ENCODE measurements around the gene CAPN3.
"Not testable (repeated sequence)": the region's sequence is repeated elsewhere in the genome, so short reads cannot be mapped to it uniquely, and the experiment has no call there.

The CAPN3 gene

DNA sequence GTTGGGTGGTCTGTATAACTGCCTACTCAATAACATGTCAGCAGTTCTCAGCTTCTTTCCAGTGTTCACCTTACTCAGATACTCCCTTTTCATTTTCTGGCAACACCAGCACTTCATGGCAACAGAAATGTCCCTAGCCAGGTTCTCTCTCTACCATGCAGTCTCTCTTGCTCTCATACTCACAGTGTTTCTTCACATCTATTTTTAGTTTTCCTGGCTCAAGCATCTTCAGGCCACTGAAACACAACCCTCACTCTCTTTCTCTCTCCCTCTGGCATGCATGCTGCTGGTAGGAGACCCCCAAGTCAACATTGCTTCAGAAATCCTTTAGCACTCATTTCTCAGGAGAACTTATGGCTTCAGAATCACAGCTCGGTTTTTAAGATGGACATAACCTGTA lies at the start of gene CAPN3:
Gene CAPN3 (plus strand): TSS at position 253 of the 400 bp plus-strand sequence. CDS start 305 bp downstream, outside the sequence.
- DNase-seq (ENCODE audit: low read depth in 1 of 2, low spot score in 1 of 2), result no peak

DNA sequence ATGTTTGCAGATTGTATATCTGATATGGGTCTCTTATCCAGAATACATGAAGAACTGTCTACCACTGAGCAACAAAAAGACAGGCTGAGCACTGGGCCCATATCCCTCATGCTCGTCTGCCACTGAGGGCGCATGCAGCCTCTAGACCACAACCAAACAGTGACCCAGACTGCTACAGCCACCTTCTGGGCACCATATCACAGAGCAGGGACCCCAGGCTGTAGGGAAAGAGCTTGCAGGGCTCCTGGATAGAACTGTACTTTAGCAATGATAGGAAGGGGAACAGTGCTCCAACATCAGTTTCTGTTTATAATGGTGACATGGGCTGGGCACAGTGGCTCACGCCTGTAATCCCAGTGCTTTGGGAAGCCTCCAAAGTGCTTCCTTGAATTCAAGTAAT lies 45.8 kb upstream of the CAPN3 start:
- no peak for DNase-seq (ENCODE audit: low read depth in 1 of 2, low spot score in 1 of 2)

- no peak for DNase-seq (ENCODE audit: low read depth in 1 of 2, low spot score in 1 of 2)
Observed at GRCh38 chr15:42314818-42315217, 44.5 kb upstream of the CAPN3 start.

GRCh38 chr15:42315521-42315920 lies 43.8 kb upstream of the CAPN3 start:
- no peak for DNase-seq (ENCODE audit: low read depth in 1 of 2, low spot score in 1 of 2)

DNA sequence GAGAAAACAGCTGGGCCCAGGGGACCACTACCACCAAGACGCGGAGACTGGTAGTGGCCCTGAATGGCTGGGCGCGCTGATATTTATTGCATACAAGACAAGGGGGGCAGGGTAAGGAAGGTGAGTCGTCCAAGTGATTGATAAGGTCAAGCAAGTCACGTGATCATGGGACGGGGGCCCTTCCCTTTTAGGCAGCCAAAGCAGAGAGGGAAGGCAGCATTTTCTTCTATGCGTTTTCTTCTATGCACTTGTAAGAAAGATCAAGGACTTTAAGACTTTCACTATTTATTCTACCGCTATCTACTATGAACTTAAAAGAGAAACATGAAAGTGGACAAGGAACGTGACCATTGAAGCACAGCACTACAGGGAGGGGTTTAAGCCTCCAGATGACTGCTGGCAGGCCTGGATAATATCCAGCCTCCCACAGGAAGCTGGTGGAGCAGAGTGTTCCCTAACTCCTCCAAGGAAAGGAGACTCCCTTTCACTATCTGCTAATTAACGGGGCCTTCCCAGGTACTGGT lies 43.0 kb upstream of the CAPN3 start:
- not testable (repeated sequence) for DNase-seq (ENCODE audit: low read depth in 1 of 2, low spot score in 1 of 2)

GRCh38 chr15:42319206-42319605 lies 40.1 kb upstream of the CAPN3 start:
- no peak for DNase-seq (ENCODE audit: low read depth in 1 of 2, low spot score in 1 of 2)

DNA sequence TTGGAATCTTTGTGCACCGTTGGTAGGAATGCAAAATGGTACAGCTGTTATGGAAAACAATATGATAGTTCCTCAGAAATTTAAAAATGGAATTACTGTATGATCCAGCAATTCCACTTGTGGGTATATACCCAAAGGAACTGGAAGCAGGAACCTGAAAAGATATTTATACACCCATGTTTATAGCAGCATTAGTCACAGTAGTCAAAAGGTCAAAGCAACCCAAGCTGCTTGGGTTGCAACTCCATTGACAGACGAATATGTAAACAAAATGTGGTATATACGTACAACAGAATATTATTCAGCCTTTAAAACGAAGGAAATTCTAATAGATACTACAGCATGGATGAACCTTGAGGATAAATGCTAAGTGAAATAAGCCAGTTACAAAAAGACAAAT lies 35.0 kb upstream of the CAPN3 start:
- no peak for DNase-seq (ENCODE audit: low read depth in 1 of 2, low spot score in 1 of 2)

DNA sequence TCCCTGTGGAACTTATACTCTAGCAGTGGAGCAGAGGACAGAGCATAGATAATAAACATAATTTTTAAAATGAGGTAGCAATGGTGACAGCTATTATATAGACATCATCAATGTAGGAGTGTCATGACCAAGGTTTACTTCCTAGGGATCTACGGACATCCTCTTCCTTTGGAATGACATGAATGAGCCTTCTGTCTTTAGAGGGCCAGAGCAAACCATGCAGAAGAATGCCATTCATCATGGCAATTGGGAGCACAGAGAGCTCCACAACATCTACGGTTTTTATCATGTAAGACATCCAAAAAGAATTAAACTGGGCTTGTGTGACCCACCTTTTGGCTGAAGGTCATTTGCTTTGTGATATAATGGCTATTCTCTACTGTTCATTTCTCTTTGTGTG lies 30.1 kb upstream of the CAPN3 start:
- no peak for DNase-seq (ENCODE audit: low read depth in 1 of 2, low spot score in 1 of 2)

DNA sequence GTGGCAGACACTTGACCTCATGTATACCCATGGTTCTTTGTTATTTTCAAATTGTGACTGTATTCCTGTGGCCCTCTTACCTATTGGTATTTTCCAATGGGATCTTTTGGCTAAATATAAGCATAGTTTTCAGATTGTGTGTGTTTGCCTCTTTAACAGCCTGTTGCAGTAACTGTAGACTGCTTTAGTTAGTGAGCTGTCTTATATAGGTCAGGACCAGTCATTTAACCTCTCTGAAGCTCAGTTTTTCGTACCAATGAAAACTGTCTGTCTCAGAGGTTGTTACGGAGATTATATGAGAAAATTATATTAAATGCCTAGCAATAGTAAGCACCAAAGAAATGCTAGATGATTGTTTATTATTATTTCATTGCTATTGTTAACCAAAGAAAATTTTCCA lies 29.3 kb upstream of the CAPN3 start:
- no peak for DNase-seq (ENCODE audit: low read depth in 1 of 2, low spot score in 1 of 2)

DNA sequence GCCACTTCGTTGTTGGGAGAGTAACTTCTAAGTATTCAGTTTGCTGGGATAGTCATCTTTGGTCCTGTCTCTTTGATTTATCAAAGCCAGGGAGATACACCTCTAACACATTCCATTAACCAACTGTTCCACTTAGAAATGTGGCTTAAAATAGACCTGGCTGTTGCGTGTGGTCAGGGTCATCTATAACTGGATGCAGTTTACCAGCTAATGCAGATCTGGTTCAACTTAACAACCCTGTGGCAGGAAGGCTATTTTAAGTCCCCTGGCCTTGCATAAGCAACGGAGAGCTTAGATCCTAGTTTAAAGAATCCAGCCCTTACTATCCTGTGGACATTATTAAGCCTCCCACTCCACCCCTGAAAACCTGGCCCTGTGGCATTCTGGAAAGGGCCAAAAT lies 28.1 kb upstream of the CAPN3 start:
- DNase-seq (ENCODE audit: low read depth in 1 of 2, low spot score in 1 of 2), result no peak

DNA sequence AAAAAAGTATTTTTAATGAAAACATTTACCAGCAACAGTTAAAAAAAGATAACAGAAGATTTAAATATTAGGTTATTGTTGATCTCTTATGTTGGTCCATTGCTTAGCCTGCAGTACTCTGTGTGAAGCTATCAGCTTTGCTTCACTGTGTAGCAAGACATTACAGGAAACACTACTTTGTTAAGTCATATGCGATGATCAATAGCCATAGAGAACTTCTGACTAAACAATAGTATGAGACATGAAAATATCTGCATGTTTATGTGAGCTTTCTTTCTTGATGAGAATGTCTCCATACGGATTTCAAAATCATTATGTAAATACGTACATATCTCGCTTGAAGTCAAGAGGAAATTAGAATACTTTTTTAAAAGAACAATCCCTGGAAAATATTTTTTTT lies 27.0 kb upstream of the CAPN3 start:
- no peak for DNase-seq (ENCODE audit: low read depth in 1 of 2, low spot score in 1 of 2)

DNA sequence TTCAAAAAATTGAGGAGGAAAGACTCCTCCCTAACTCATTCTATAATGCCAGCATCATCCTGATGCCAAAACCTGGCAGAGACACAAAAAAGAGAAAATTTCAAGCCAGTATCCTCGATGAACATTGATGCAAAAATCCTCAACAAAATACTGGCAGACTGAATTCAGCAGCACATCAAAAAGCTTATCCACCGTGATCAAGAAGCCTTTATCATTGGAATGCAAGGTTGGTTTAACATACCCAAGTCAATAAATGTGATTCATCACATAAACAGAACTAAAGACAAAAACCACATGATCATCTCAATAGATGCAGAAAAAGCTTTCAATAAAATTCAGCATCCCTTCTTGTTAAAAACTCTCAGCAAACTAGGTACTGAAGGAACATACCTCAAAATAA lies 24.2 kb upstream of the CAPN3 start:
- DNase-seq (ENCODE audit: low read depth in 1 of 2, low spot score in 1 of 2), result no peak

DNA sequence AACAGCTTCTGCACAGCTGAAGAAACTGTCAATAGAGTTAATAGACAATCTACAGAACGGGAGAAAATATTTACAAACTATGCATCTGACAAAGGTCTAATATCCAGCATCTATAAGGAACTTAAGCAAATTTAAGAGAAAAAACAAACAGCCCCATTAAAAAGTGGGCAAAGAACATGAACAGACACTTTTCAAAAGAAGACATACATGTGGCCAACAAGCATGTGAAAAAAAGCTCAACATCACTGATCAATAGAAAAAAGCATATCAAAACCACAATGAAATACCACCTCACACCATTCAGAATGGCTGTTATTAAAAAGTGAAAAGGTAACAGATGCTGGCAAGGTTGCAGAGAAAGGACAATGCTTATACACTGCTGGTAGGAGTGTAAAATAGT lies 22.7 kb upstream of the CAPN3 start:
- not testable (repeated sequence) for DNase-seq (ENCODE audit: low read depth in 1 of 2, low spot score in 1 of 2)

GRCh38 chr15:42337104-42337503 lies 22.2 kb upstream of the CAPN3 start:
- not testable (repeated sequence) for DNase-seq (ENCODE audit: low read depth in 1 of 2, low spot score in 1 of 2)

GRCh38 chr15:42338500-42338899 lies 20.8 kb upstream of the CAPN3 start:
- no peak for DNase-seq (ENCODE audit: low read depth in 1 of 2, low spot score in 1 of 2)

DNA sequence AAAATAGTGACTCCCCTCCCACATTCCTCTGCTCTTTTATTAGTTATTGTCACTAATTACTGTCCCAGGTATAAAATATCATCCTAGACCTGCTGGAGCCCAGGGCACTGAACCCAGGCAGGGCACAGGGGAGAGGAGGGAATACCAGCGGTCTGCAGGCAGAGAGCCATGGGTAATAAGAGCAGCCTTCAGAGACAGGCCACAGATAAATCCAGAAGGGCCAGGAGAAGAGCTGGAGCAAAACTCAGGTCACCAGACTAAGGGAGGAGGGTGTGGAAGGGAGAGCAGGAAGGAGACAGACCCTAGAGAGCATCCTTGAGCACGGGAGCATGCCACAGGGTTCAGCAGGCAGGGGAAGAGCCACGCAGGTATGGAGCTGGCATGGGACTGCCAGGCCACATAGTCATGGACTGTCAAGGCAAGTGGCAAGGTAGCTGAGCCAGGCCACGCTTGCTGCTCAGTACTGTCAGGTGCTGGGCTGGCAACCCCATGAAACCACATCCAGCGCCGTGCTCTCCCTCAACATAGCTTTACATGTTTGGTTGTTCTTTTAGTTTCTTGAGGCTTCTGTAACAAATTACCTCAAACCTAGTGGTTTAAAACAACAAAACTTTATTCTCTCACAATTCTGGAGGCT lies 15.6 kb upstream of the CAPN3 start:
- no peak for DNase-seq (ENCODE audit: low read depth in 1 of 2, low spot score in 1 of 2)

GRCh38 chr15:42344763-42345162 lies 14.5 kb upstream of the CAPN3 start:
- no peak for DNase-seq (ENCODE audit: low read depth in 1 of 2, low spot score in 1 of 2)

- DNase-seq (ENCODE audit: low read depth in 1 of 2, low spot score in 1 of 2), result no peak
Observed at GRCh38 chr15:42345504-42345903, 13.8 kb upstream of the CAPN3 start.

DNA sequence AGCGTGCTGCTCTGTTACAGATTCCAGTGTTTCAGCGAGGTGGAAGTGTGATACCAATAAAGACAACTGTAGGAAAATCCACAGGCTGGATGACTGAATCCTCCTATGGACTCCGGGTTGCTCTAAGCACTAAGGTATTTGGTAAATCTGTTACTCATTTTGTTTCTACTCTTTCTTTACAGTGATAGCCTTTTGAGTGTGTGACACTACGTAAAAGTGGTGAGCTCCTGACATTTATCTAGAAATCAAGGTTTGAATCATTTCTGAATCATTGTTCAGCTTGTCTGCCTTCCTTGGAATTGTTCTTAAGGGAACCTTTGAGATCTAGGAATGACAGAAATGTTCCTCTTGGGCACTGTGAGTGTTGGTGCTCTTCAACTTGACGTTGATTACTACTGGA lies 11.2 kb upstream of the CAPN3 start:
- DNase-seq (ENCODE audit: low read depth in 1 of 2, low spot score in 1 of 2), result no peak

GRCh38 chr15:42349186-42349585 lies 10.1 kb upstream of the CAPN3 start:
- no peak for DNase-seq (ENCODE audit: low read depth in 1 of 2, low spot score in 1 of 2)

DNA sequence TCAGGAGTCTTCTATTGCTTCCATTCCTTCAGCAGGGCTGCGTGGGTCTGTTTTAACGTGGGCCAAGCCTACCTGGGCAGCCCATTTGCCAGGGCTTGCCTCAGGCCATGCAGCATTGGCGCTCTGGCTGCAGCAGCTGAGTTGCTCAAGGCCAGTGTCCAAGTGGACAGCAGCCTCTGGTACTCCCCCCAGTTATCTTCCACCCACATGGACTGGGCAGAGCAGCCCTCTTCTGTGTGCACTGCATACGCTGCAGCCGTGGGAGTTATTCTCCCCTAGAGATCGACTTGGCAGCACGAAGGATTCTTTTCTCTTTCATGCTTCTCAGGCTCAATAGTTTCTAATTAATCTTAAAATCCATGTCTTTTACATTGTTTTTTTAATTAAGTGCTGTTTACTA lies 6.9 kb upstream of the CAPN3 start:
- DNase-seq (ENCODE audit: low read depth in 1 of 2, low spot score in 1 of 2), result no peak

GRCh38 chr15:42353061-42353460 lies 6.2 kb upstream of the CAPN3 start:
- no peak for DNase-seq (ENCODE audit: low read depth in 1 of 2, low spot score in 1 of 2)

DNA sequence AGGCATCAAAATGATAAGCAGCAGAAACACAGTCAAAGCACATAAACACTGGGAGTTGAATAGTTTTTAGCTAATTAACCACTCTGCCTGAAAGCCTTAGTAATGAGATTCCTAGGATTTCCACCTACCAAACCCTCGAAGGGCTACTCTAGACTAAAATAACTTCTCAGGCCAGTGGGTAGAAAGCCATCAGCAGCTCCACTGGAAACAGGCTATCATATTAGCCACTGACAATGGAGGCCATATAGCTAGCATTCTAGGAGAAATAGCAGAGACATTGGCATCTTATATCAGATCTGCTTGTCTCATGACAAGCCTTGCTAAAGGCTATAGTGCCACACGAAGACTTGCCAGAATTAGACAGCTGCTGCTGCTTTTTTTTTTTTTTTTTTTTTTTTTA lies 4.5 kb upstream of the CAPN3 start:
- no peak for DNase-seq (ENCODE audit: low read depth in 1 of 2, low spot score in 1 of 2)
